Activated B cell treated with CpG ODN at 0.5 μM for 24 hours (primary cell): ENCODE measurements around the gene SERTAD3. TPM values are rescaled to one million over a fixed set of nuclear protein-coding genes. Genes with fewer than 3 reads are reported as not detected.
A peak's percentile ranks its signal among the peaks of the same experiment; 100 is the strongest.

Experiments
- ATAC-seq: fragments of 200-7000 bp; cut with Tn5 transposase; one replicate; pipeline ENCODE4 v1.10.0; 2021; ENCODE audit warnings: low read depth, mild to moderate bottlenecking, moderate library complexity
- CTCF ChIA-PET: fragments of 350-600 bp; sonication (Branson Sonifier 250); formaldehyde crosslinking; loops from one replicate; lab custom pipeline; 2021; ENCODE audit warnings: antibody characterized with exemption; lab: Charles Lee
- POLR2A ChIA-PET: fragments of 350-600 bp; sonication (Branson Sonifier 250); formaldehyde crosslinking; loops from one replicate; lab custom pipeline; 2021; ENCODE audit warnings: antibody characterized with exemption; lab: Charles Lee
- DNase-seq: peaks from one replicate; pipeline ENCODE4 v3.0.0; 2022
- H3K27ac Mint-ChIP-seq: one replicate; pipeline ENCODE4 v1.8.0; 2020; ENCODE audit warnings: mixed read lengths
- H3K27me3 Mint-ChIP-seq: one replicate; pipeline ENCODE4 v1.8.0; 2021; ENCODE audit warnings: mixed read lengths
- H3K36me3 Mint-ChIP-seq: one replicate; pipeline ENCODE4 v1.8.0; 2021; ENCODE audit warnings: low read depth, mixed read lengths
- H3K4me1 Mint-ChIP-seq: one replicate; pipeline ENCODE4 v1.8.0; 2021; ENCODE audit warnings: mixed read lengths
- H3K4me3 Mint-ChIP-seq: one replicate; pipeline ENCODE4 v1.8.0; 2020; ENCODE audit warnings: mild to moderate bottlenecking, mixed read lengths
- H3K9me3 Mint-ChIP-seq: one replicate; pipeline ENCODE4 v1.8.0; 2020; ENCODE audit warnings: mixed read lengths
- intact Hi-C: fragments of 100-400 bp; cut with micrococcal nuclease; formaldehyde crosslinking; loops from one replicate; pipeline ENCODE4 v1.15.1; 2024
- total RNA-seq: library from RNA; stranded (reverse); gene quantifications from 2 replicates; pipeline ENCODE4 v1.2.3, GENCODE V29; 2022
- TF ChIP-seq, protein P1 (sequence below): fragments of 200-600 bp; IDR thresholded peaks from one replicate; pipeline ENCODE4 v1.8.0; 2022; ENCODE audit warnings: antibody characterized with exemption, mild to moderate bottlenecking

The SERTAD3 gene
- total RNA-seq, 1 donor from 2014 or later = 48.4 TPM

DNA sequence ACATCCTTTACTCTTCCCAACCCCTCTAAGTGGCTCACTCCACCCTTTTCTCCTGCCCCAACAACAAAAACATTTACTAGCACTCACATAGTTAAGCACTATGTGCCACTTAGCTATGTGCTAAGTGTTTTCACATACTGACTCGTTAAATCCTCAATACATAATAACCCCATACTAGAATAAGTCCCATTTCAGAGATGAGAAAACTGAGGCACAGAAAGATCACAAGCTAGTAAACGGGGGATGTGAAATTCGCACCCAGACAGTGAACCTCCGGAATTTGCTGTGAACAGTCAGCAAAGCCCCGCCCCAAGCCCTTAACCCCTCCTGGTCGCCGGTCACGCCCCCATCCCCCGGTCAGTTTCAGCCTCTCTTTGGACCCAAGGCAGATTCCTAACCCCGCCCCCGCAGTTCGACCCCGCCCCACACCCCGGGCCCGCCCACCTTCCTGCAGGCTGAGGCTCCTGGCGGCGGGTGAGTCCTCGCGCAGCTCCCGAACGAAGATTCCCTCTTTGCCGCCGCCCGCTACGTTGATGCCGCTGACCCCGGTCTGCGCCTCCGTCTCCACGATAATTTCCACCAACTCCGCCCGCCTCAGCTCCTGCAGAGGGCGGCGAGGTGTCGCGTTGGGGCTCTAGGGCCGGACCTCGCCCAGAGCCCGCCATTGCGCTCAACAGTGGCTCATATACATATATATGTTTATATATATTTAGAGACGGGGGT, 40.7 kb downstream of the SERTAD3 start:
- peak overlapping the region; percentile 90 for H3K4me3 Mint-ChIP-seq
- peak; percentile 81 for ATAC-seq
- intact Hi-C loops = loop anchor here (1.0 to 5.0 kb wide), 4 partner anchors 55 to 374 kb away; partner anchors contain the start of genes AKT2, C19orf47, MIA and PLD3
- no peaks in the 10 kb centered on the region for H3K36me3 Mint-ChIP-seq
- H3K27me3 Mint-ChIP-seq = peaks cover 3% of the 10 kb centered on the region
- ChIA-PET POLR2A (interaction anchor here (0.7 to 2.9 kb wide), 11 partner anchors 9 to 1756 kb away, joined by 3 to 17 read pairs (median 4); partner anchors contain the start of genes AKT2, BLVRB, C19orf47 and PLD3), CTCF (no interaction called here)
- peaks cover 23% of the 10 kb centered on the region for H3K4me1 Mint-ChIP-seq
- DNase-seq = peak; percentile 86
- no peaks in the 10 kb centered on the region for H3K9me3 Mint-ChIP-seq
- H3K27ac Mint-ChIP-seq = peak overlapping the region; percentile 71
- TF ChIP-seq, protein P1, sequence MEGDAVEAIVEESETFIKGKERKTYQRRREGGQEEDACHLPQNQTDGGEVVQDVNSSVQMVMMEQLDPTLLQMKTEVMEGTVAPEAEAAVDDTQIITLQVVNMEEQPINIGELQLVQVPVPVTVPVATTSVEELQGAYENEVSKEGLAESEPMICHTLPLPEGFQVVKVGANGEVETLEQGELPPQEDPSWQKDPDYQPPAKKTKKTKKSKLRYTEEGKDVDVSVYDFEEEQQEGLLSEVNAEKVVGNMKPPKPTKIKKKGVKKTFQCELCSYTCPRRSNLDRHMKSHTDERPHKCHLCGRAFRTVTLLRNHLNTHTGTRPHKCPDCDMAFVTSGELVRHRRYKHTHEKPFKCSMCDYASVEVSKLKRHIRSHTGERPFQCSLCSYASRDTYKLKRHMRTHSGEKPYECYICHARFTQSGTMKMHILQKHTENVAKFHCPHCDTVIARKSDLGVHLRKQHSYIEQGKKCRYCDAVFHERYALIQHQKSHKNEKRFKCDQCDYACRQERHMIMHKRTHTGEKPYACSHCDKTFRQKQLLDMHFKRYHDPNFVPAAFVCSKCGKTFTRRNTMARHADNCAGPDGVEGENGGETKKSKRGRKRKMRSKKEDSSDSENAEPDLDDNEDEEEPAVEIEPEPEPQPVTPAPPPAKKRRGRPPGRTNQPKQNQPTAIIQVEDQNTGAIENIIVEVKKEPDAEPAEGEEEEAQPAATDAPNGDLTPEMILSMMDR = no peak

DNA sequence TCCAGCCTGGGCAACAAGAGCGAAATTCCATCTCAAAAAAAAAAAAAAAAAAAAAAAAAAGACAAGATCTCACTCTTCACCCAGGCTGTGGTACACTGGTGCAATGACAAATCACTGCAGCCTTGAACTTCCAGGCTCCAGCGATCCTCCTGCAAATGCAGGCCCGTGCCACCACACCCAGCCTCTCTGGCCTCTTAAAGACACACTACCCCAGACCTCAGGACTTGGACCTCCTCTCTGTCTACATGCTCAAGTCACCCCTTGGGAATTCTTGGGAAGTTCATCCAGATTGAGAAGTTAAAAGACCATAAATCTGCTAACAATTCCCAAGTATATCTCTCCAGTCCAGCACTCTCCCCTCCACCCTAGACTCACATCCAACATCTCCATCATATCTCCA, 43.6 kb downstream of the SERTAD3 start:
- CTCF ChIA-PET = no interaction called here
- POLR2A ChIA-PET = no interaction called here
- no peak overlapping the region for H3K27ac Mint-ChIP-seq
- intact Hi-C loops = loop anchor here (5.0 kb wide), 1 partner anchor 377 kb away; the partner anchor contains the start of genes MIA and RAB4B
- H3K36me3 Mint-ChIP-seq = no peaks in the 10 kb centered on the region
- TF ChIP-seq, protein P1 = no peak
- no peaks in the 10 kb centered on the region for H3K9me3 Mint-ChIP-seq
- H3K4me1 Mint-ChIP-seq = peaks cover 16% of the 10 kb centered on the region
- H3K27me3 Mint-ChIP-seq = peaks cover 7% of the 10 kb centered on the region
- ATAC-seq (no peak), DNase-seq (no peak)
- H3K4me3 Mint-ChIP-seq = no peak overlapping the region

DNA sequence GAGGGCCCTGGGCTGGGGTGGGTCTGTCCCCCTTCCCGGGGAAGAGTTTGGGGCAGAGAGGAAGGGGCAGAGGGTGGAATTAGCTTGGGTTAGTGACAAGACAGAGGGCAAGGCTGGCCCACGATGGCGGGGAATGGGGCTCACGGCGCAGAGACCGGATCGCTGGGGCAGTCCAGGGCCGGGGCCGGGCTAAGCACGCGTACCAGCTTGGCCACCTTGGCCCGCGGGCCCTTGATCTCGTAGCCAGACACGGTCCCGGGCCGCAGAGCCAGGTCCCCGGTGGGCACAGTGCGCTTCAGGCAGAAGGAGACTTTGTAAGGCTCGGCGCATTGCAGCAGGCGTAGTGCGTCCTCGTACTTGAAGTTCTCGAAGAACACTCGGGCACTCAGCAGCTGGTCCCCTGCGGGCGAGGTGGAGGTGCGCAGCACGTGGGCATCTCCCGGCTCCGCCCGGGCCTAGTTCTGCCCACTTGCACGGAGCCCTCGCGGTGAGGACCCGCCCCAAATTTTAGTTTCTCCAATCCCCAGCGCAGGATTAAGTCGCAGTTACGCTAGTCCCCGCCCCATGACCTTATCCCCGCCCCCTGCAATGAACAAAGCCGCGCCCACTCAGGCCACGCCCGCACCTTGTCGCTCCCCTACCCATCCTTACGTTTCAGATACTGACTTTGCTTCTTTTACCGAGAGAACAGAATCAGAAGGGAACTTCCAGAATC, 45.6 kb downstream of the SERTAD3 start:
- peak; percentile 56 for ATAC-seq
- POLR2A ChIA-PET = no interaction called here

DNA sequence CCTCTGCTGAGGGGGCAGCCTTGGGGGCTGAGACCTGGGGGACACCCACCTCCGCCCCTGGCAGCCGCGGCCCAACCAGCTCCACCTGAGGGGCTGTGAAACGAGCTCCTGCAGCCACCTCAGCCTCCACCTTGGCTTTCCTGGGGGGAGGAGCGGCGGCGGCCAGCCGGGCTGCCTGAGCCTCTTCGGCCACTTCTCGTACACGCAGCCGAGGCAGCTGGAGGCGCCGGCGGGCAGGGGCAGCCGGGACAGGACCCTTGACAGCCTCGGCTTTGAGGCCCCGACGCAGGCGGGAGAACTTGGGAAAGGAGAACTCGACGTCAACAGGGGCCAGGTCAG, 46.6 kb downstream of the SERTAD3 start:
- no peaks in the 10 kb centered on the region for H3K36me3 Mint-ChIP-seq
- H3K27me3 Mint-ChIP-seq = peaks cover 7% of the 10 kb centered on the region
- H3K4me1 Mint-ChIP-seq = peaks cover 6% of the 10 kb centered on the region
- CTCF ChIA-PET = no interaction called here
- intact Hi-C loops = no loop called here
- POLR2A ChIA-PET = no interaction called here
- no peak for DNase-seq
- no peak for ATAC-seq
- TF ChIP-seq, protein P1 = no peak
- H3K4me3 Mint-ChIP-seq = no peak overlapping the region
- H3K9me3 Mint-ChIP-seq = no peaks in the 10 kb centered on the region
- H3K27ac Mint-ChIP-seq = no peak overlapping the region

More for the DNA sequence above, 45.6 kb downstream of the SERTAD3 start:
- peaks cover 11% of the 10 kb centered on the region for H3K4me1 Mint-ChIP-seq
- CTCF ChIA-PET = no interaction called here
- no peak for DNase-seq
- no peaks in the 10 kb centered on the region for H3K36me3 Mint-ChIP-seq
- H3K27ac Mint-ChIP-seq = no peak overlapping the region
- H3K4me3 Mint-ChIP-seq = peak overlapping the region; percentile 2
- intact Hi-C loops = no loop called here
- no peaks in the 10 kb centered on the region for H3K9me3 Mint-ChIP-seq
- peaks cover 7% of the 10 kb centered on the region for H3K27me3 Mint-ChIP-seq
- TF ChIP-seq, protein P1 = no peak

DNA sequence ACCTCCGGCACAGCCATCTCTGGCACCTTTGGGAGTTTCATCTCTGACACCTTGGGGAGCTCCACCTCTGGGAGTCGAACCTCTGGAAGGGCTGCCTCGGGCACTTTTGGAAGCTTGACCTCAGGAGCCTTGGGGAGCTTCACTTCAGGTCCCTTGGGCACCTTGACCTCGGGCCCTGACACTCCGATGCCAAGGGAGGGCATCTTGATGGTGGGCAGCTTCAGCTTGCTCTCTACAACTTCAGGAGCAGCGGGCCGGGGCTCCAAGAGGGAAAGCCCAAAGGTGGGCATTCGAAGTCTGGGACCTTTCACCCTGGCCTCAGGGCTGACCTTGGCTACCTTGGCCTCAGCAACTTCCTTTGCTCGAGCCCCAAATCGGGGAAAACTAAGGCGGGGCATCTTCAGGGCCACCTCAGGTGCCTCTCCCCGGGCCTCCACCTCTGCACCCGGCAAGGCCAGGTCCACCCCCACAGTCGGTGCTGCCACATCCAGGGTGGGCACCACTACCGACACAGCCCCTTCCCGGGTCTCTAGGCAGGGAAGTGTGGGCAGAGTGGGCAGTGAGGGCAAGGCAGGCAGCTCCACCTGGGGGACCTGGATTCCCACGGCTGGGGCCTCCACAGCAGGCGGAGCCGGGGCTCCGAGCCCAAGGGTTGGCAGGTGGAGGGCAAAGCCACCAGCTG, 47.1 kb downstream of the SERTAD3 start:
- ChIA-PET CTCF (no interaction called here), POLR2A (no interaction called here)
- Mint-ChIP-seq H3K4me1 (peaks cover 6% of the 10 kb centered on the region), H3K4me3 (no peak overlapping the region), H3K27me3 (peaks cover 7% of the 10 kb centered on the region), H3K27ac (no peak overlapping the region), H3K9me3 (no peaks in the 10 kb centered on the region), H3K36me3 (no peaks in the 10 kb centered on the region)
- intact Hi-C loops = no loop called here
- no peak for ATAC-seq
- TF ChIP-seq, protein P1 = no peak
- no peak for DNase-seq
